ENCODE measurements around the gene NCAPH2.
A peak's percentile ranks its signal among the peaks of the same experiment; 100 is the strongest.

The NCAPH2 gene

DNA sequence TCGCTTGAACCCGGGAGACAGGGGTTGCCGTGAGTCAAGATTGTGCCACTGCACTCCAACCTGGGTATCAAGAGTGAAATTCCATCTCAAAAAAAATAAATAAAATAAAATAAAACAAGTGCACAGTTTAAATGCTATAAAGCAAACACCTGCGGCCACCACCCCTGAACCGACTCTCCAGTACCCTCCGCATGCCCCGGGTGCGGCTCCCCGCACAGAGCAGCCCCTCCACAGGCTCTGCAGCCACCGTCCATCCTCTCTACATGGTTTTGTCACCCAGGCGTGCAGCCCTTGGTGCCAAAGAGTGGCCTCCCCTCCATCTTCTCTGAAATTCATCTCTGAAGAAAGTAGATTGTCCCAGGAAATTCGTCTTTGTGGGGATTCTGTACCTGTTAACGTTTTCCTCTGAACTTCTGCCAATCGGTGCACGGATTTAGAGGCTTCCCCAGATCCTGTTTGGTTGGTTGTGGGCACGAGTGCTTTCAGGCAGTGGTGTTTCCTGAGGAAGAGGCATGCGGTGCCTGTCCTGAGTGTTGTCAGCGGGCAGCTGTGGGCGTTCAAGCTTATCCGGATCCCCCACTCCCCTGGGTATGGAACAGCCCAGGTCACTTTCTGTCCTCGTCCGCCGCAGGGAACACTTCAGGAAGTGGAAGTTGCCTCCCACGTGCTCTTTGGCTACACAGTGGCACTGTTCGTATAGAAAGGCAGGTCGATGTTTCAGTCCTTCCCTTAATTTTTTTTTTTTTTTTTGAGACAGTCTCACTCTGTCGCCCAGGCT lies 17.3 kb upstream of the NCAPH2 start:
- no peak for DNase-seq (ENCODE audit: low read depth in 2 of 2)

DNA sequence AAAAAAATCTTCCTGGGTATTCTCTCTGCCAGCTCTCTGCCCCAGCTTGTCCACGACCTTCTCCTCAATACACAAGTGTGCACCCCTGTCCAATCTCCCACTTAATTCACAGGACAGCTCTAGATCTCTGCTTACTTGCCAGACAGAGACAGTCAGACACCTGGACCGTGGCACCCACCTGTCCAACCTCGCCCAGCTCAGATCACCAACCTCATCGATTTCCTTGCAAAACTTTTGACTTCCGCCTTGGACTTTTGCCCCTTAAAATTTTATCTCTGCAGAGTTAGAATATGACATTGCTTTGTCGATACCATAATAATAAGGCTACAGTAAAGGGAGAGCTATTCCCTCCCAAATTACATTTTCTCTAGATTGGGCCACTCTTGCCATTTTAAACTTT lies 10.9 kb upstream of the NCAPH2 start:
- DNase-seq (ENCODE audit: low read depth in 2 of 2), result no peak

DNA sequence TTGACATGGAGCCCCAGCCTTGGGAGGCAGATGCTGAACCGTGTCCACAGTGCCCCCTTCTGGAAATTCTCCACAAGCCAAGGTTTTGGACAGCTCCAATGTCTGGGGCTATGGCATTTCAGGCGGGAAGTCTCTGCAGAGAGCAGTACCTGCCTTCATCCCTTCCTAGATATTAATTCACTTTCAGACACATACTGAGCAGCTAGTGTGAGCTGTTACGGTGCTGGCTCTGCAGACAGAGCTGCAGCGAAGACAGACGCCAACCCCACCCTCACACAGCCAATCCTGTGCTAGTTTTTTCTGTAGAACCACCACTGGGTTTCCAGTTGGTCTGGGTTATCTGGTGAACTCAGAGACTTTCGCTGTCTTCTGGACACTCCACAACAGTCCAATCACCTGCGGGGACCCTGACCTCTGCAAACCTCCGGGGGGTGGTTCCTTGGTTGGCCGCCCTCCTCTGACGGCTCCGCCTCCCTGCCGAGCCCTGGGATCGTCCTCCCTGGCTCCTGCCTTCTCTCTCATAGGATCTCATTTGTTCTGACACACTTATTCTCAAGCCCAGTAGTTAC lies 9.6 kb upstream of the NCAPH2 start:
- peak; percentile 59 to 61 for DNase-seq (ENCODE audit: low read depth in 2 of 2)

DNA sequence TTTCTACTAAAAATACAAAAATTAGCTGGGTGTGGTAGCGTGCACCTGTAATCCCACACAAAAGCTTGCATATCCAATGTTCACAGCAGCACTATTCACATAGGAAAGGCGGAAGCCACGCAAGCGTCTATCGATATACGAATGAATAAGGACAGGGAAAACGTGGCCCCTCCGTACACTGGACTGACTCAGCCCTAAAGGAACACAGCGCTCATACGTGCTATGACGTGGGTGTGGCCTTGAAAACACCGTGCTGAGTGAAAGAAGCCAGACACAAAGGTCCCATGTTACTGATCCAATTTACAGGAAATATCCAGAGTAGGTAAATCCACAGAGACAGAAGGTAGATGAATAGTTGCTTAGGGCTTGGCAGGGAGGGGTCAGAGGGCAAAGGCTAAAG lies 7.6 kb upstream of the NCAPH2 start:
- DNase-seq (ENCODE audit: low read depth in 2 of 2), result no peak

DNA sequence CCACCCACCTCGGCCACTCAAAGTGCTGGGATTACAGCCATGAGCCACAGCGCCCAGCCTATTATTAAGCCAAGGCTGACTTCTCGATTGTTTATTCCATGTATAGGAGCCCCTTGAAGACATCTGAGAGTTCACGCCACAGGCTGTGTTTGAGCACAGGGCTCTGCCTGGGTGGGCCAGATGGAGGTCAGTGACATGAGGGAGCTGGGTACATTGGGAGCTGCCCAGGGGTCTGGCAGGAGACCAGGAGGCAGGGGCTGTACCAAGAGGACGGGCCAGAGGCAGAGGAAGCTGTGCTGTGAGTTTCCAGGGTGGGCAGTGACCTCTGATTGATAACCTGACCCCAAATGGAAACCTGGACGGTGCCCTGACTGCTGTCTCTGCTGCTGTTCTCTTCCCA lies 5.9 kb upstream of the NCAPH2 start:
- no peak for DNase-seq (ENCODE audit: low read depth in 2 of 2)

DNA sequence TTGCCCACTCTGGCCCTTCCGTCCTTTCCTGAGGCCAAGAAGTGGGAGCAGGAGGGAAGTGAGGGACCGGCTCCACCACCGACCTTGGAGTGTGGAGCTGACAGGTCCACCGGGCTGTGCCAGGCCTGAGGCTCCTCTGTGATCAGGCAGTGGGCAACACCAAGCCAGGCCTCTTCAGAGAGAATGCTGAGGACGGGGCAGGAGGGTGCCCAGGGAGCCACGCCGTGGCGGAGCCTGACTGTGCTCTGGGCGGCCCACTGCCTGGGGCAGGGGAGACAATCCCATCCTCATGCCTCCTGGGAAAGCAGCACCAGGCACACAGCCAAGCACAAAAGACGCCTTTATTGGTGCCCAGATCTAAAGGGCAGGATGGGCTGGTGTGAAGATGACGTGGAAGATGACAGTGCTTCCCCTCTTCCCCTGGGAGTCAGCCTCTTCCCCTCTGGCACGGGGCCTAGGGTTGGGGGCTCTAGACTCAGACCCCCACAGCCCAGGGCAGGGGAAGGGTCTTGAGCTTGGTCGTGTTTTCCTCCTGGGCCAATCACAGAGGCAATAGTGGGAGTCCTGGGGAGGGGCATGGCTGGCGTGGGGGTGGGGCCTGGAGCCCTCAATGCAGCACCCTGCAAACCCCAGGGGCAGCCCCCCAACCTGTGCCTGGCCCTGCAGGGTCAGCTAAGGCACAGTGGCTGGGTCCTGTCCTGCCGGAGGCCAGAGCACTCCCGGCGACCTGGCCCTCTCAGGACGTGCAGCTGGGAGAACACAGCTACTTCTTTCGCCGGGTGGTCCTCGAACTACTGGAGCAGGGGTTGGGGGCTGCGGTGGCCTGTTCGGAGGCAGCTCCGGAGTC lies 5.2 kb upstream of the NCAPH2 start:
- DNase-seq (ENCODE audit: low read depth in 2 of 2), result no peak

DNA sequence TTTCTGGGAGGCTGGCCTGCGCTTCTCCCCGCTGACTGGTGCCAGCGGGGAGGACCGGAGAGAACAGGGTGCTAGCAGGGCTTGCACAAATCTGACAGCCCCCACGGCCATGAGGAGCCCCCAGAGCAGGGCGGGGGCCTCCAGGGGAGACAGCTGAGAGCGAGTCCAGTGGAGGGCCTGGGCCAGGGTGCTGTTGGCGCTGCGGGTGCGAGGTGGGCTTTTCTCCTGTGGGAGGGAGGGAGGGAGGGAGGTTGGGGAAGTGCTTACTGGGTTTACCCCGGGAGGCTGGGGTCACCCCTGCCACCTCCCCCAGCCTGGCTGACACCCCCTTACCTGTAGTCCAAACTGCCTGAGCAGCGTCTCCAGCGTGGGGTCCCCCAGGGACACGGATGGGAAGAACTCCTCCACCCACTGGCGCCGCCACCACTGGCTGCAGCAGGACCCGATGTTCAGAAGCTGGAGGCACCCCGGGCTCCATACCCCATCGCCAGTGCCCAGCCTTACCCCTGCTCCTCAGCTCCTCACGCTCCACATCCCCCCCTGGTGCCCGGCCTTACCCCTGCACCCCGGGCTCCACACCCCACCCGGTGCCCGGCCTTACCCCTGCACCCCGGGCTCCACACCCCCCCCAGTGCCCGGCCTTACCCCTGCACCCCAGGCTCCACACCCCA lies 4.4 kb upstream of the NCAPH2 start:
- no peak for DNase-seq (ENCODE audit: low read depth in 2 of 2)

DNA sequence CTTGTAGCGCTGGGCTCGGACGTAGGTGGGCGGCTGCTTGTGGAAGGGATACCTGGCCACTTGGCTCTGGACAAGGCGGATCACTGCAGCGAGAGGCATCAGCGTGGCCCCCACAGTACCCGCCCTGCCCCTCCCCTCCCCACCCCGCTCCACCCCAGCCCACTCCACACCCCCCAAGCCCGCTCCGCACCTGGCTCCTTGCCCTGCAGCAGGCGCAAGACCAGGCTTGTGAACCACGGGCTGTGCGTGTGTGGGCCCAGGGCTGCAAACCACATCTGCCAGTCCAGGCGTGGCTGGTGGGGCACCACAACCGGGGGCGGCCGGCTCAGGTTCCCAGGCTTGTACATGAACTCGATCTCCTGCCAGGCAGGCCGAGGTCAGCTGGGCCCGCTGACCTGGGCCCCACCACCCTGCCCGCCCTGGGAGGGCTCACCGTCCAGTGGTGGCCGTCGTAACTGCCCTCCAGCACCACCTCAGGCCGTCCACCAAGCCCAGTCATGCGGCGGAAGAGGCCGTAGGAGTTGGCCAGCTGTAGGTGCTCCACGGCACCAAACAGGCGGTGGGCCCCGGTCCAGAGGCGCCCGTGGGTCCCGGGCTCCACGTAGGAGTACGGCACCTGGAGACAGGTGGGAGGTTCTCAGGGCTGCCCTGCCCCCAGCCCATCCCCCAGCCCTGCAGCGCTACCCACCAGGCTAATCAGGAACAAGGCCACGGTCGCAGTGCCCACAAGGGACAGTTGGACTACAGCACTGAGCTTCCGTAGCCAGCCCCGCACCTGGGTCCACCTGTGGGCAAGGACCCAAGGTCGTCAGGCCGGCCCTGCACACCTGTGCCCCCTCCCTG lies 3.4 kb upstream of the NCAPH2 start:
- no peak for DNase-seq (ENCODE audit: low read depth in 2 of 2)

DNA sequence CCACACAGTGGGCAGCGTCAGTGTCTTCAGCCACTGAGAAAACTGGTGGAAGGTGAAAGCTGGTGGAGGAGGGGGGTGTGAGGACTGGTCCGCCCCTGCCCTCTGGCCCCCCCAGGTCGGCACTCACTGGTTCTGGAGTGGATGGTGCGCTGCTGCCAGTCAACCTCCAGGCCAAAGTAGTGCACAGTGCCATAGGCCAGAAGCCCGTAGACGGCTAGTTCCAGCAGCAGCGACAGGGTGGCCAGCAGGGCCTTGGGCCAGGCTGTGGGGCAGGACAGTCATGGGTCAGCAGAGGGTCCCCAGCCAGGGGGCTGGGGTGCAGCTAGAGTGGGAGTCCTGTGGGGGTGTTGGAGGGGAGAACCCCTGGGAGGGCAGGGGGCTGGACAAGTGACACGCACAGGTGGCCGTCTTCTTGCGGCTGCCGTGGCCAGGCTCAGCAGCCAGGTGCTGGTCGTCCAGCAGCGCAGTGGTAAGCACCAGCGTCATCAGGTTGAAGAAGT lies 2.7 kb upstream of the NCAPH2 start:
- DNase-seq (ENCODE audit: low read depth in 2 of 2), result no peak

DNA sequence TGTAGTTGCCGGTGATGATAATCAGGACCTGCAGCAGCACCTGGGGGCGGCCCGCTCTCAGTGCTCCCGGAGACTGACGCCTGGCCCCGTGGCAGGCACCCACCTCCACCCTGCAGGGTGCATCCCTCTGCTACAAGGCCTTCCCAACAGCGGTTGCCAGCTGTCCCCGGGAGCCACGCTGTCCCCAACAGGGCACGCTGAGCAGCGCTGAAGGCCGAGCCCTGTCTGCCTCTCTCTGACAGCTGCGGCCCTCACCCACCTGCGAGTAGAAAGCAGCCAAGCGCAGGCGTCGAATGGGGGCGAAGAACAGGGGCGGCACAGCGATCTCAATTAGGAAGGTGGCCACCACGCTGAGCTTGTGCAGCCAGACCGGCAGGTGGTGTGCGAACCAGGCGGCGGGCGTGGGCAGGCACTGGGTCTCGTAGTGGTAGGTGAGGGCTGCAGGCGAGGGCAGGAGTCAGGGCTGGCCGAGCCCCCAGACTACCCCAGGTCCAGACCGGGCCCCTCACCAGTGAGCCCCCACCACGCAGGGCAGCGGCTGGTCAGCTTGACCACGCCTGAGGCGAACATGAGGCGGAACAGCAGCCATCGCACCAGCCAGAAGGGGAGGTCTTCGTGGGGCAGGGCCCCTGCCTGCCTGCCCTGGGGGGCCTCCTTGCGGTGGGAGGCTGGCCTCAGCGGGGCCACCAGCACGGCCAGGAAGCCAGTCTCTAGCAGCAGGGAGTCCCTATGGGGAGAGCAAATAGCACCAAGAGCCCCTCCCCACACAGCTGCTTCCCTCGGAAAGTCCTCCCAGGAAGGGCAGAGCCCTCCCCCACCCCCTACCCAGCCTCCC lies 2.0 kb upstream of the NCAPH2 start:
- DNase-seq (ENCODE audit: low read depth in 2 of 2), result no peak

DNA sequence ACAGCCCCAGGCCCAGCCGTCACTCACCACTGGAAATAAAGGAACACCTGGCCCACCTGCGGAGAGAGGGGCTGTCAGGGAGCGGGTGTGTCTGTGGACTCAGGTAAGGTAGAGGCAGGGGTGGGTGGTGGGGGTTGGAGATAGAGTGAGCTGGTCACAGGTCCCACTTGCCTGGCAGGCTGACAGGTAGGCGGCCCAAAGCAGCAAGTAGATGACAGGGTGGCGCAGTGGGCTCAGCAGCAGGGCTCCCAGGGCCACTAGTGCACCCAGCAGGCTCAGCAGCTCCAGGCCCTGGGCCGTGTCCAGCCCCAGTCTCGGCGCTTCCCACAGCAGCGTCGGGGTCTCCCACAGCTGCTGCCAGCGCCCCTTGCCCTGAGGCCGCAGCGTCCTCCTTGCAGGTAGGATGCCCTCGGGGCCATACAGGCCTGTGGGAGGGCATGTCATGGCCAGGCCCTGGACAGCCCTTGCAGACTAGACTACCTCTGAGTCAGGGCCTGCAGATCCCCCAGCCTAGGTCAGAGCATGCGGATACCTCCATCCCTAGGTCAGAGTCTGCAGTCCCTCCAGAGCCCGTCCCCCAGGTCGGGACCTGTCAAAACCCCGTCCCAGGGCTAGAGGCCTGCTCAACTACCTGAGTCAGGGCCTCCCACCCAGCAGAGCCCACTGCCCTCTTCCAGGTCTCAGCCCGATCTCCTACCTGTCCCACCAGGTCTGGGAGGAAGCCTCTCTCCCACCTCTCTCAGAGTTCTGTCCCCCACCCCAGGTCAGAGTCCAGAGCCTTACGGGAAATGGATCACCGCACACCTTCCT lies 1.2 kb upstream of the NCAPH2 start:
- DNase-seq (ENCODE audit: low read depth in 2 of 2), result no peak

DNA sequence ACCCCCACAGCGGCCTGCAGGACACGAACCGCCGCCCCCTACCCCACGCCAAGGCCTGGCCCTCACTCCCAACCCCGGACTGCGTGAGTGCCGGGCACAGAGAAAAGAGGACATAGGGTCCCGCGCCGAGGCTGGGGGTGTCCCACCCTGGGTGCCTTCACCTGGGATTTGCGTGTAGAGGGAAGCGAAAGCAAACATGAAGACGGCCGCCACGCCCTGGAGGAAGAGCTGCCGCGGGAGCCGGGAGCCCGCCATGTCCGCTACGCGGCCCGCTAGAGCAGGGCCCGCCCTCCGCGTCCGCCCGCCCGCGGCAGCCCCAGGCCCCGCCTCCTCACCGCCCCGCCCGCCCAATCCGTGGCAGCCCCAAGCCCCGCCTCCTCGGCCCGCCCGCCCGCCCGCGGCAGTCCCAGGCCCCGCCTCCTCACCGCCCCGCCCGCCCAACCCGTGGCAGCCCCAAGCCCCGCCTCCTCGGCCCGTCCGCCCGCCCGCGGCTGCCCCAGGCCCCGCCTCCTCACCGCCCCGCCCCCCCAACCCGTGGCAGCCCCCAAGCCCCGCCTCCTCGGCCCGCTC lies 518 bp upstream of the NCAPH2 start, which contains the start of gene LMF2:
Gene LMF2, minus strand, starts transcription at position 282 of the 570 bp plus-strand sequence. Its CDS starts 27 bp downstream, at position 255.
- peak; percentile 91 to 94 for DNase-seq (ENCODE audit: low read depth in 2 of 2)

DNA sequence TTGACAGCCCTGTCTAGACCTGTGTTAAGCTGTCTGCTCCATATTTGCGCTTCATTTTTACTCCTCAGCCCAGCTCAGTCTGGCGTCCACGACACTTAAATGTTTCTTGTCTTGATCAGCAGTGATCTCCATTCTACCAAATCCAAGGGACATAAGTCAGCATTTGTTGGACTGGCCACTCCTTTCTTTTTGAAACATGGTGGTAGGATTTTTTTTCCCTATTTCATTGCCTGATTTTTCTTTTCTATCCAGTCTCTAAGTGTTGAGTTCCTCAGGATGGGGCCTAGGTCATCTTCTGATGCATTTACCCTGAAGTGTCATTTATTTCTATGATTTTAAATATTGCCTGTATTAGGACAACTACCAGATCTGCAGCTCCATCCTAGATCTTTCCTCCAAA lies 873 bp downstream of the NCAPH2 start:
- no peak for DNase-seq (ENCODE audit: low read depth in 2 of 2)

DNA sequence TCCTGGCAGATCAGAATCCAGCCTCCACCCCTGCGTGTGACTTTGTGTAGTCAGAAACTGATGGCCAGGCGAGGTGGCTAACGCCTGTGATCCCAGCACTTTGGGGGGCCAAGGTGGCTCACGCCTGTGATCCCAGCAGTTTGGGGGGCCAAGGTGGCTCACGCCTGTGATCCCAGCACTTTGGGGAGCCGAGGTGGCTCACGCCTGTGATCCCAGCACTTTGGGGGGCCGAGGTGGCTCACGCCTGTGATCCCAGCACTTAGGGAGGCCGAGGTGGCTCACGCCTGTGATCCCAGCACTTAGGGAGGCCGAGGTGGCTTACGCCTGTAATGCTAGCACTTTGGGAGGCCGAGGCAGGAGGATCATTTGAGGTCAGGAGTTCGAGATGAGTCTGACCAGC lies 5.2 kb downstream of the NCAPH2 start:
- DNase-seq (ENCODE audit: low read depth in 2 of 2), result no peak

DNA sequence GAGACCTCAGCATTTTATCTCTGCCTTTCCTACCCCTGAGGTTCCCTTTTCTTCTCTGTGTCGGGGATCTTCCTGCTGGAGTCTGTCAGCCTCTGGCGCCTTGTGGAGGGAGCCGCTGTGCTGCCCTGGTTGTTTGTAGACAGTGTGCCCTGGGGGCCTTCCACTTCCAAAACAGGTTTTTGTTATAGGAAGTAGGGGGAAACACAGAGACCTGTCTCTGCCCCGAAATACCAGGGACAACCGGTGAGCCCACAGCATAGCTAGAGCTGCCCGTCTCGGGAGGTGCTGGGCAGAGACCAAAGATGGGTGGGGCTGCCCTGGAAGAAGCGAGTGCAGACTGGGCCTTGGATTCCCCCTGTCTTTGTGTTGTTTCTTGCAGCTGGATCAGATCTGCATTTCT lies 8.0 kb downstream of the NCAPH2 start:
- DNase-seq (ENCODE audit: low read depth in 2 of 2), result no peak

DNA sequence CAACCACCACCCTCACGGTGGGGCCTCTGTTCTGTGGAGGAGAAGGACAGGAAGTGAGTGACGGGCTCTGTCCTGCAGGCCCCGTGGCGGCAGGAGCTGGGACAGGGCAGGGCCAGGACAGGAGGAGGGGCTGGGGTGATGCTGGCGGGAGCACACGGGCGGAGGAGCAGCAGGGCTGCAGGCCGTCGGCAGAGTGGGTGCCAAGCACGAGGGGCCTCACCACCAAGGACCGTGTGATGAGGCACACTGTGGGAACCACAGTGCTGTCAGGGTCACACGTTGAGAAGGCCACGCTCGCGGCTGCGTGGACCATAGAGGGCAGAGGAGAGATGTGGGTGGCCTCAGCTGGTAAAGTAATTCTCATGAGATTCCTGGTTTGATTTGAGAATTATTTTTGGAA lies 8.9 kb downstream of the NCAPH2 start:
- DNase-seq (ENCODE audit: low read depth in 2 of 2), result no peak

DNA sequence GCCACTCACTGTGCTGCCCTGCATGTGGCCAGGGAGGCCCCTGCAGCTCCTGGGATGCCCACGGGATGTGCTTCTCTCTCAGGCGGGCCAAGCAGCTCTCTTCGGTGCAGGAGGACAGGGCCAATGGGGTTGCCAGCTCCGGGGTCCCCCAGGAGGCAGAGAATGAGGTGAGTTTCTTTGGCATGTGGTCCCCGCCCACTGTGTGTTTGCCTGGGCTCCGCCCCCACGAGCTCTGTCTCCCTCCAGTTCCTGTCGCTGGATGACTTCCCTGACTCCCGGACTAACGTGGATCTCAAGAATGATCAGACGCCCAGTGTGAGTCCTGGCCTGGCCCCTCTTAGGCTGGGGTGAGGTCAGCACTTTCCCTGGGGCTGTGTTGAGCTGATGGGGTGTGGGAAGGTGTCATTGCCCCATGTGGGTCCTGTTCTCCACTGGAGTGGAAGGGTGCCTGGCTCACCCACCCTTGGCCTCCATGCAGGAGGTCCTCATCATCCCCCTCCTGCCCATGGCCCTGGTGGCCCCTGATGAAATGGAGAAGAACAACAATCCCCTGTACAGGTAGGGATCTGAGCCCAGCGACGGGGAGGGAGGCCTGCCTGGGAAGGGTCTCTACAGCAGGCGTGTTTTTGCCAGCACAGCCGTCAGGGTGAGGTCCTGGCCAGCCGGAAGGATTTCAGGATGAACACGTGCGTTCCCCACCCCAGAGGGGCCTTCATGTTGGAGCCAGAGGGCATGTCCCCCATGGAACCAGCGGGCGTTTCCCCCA lies 9.7 kb downstream of the NCAPH2 start:
- DNase-seq (ENCODE audit: low read depth in 2 of 2), result no peak

DNA sequence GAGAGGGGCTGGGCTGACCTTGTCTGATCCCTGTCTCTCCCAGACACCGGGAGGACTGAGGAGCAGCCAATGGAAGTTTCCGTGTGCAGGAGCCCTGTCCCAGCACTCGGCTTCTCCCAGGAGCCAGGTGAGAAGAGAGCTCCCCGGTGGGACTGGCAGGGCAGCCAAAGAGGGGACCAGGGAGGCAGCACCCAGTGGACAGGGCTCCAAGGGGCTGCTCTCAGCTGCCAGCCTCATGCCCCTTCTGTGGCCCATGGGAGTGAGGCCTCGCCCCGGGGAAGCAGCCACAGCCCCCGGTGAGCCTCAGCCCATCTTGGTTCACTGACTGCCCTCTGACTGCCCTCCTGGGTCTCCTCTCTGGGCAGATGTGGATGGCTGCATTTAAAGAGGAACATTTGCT lies 10.6 kb downstream of the NCAPH2 start:
- DNase-seq (ENCODE audit: low read depth in 2 of 2), result no peak

All from stimulated activated CD4-positive, alpha-beta T cell treated with anti-CD3 and anti-CD28 coated beads, Interleukin-4, amount 100 ng/mL, for 48 hours (primary cell).